HG02938 (cell line): Measurements from ENCODE around the gene OSBPL8.

ENCODE experiments used
- ATAC-seq: cut with Tn5 transposase; IDR thresholded peaks from one replicate; pipeline ENCODE4 v1.9.1; 2021; ENCODE audit warnings: mild to moderate bottlenecking, moderate library complexity; ENCODE audit not compliant: unreplicated experiment

The OSBPL8 gene

DNA sequence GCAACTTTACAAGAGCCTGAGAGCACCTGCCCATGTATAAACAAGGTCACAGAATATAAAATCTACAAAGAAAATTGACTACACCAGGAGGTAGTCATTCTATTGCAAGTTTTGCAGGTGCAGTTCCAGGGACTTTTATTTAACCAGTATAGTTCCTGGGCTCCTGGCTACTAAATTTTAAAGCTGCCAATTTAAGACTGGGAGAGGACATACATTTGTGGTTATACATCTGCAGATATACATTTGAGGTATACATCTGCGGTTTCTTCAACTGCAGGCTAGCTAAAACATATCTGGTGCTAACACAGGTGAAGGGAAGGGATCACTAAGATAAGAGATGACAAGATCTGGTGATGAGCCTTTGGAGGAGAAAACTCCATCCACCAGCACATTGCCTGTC lies 241.6 kb downstream of the OSBPL8 start:
- ATAC-seq: no peak

DNA sequence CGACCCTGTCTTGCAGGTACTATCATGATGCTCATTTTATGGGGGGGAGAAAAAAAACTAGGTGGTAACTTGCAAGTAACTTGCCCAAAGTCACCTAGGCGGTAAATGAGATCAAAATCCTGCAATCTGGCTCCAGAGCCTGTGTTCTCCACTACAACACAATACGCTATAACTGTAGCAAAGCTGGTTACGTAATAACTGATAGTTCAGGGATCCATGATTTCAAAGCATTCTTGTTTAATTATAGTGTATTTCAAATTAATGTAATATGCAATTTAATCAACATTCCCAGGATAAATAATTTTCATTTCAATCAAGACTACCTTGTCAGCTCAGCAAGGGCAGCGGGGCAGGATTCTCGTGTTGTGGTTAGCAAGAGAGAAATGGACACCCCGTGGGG lies 243.1 kb downstream of the OSBPL8 start:
- no peak for ATAC-seq

DNA sequence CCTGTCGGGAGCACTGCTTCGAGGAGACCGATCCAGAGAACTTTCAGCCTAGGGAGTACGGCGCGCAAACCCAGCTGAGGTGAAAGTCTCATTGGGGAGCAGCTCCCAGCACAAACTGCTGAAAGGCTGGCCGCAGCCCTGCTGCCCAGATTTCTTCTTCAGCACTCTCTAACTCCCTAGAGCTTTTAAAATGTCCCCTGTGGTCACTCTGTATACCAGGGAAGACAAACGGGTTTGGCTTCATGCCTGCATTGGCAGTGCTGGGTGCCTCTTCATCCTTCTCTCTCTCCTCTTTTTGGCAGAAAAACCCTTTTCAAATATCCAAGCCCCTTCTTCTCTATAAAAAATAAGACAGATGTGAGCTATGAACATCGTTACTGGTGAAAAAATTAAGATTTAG lies 246.3 kb downstream of the OSBPL8 start:
- ATAC-seq: no peak

DNA sequence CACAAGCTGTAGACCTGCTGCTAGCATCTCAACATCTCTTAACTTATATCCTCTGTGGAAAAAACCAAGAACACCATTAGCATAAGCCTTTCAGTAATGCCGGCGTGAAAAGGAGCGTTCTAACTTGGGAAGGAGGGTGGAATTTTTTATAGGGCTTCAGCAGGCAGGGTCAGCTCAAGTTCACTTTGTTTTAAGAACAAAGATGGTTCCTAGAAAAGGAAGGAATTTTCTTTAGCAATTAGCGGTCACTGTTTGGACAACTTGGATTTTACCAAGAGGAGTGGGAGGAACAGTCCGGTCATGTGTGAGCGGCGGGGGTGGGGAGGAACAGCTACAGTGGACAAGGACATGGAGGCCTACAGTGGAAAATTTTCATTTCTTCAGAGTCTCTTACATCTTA lies 247.3 kb downstream of the OSBPL8 start:
- ATAC-seq: no peak

DNA sequence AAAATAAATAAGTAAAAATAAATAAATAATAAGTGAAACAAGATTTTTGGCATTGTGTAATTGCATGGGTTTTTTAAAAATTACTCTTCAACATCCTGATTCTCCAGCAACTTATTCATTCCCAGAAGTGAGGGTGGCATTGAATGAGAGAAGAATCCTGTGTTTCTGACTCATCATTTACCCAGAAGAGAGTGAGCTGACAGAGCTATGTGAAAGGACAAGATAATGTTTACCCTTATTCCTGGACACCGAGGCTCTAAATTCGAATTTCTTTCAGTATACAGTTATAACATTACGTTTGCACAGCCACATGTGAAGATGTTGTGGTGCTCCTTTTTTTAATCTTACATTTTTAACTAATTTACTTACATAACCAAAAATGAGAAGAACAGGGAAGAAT lies 247.8 kb downstream of the OSBPL8 start:
- ATAC-seq: no peak

DNA sequence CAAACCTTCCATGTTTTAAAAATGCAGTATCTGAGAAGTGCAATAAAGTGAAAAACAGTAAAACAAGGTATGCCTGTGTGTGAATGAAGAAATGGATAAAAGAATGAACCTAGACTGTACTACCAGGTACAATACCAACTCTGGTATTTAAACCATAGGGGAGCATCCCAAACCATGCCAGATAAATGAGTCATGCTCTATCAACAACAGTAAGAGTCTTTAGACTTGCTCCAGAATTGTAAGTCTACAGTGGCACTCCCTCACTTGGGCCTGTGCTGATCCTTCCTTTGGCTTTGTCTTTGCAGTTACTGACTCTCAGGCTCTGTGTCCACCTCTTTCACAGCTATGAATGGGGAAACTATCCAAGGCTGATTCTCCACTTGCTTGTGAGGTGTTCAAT lies 249.5 kb downstream of the OSBPL8 start:
- ATAC-seq: no peak

DNA sequence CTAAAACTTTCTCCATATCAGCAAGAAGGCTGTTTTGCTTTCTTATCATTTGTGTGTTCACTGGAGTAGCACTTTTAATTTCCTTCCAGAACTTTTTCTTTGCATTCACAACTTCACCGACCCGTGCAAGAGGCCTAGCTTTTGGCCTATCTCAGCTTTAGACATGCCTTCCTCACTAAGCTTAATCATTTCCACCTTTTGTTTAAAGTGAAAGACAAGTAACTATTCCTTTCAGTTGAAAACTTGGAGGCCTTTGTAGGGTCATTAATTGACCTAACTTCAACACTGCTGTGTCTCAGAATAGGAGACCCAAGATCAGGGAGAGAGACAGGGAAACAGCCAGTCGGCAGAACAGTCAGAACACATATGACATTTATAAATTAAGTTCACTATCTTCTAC lies 250.7 kb downstream of the OSBPL8 start:
- ATAC-seq: no peak

DNA sequence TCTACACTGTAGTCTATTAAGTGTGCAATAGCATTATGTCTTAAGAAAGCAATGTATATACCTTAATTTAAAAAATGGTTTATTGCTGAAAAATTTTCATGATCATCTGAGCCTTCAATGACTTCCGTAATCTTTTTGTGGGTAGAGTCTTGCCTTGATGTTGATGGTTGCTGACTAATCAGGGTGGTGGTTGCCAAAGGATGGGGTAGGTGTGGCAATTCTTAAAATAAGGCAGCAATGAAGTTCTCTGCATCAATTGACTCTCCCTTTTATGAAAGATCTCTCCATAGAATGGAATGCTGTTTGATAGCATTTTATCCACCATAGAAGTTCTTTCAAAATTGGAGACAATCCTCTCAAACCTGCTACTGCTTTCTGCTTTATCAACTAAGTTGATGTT lies 252.5 kb downstream of the OSBPL8 start:
- no peak for ATAC-seq

DNA sequence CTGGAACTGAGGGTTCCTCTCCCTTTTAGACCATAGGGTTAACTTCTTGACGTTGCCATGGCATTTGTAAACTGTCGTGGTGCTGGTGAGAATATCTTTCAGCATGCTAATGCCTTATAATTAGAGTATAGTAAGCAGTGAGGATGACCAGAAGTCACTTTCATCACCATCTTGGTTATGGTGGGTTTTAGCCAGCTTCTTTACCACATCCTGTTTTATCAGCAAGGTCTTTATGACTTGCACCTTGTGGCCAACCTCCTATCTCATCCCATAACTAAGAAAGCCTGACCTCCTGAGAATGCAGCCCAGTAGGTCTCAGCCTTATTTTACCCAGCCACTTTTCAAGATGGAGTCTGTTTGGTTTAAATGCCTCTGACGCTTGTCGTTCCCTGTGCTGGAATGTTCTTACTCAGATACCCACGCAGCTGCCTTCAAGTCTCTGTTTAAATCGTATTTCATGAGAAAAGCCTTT lies 255.5 kb downstream of the OSBPL8 start:
- ATAC-seq: no peak

DNA sequence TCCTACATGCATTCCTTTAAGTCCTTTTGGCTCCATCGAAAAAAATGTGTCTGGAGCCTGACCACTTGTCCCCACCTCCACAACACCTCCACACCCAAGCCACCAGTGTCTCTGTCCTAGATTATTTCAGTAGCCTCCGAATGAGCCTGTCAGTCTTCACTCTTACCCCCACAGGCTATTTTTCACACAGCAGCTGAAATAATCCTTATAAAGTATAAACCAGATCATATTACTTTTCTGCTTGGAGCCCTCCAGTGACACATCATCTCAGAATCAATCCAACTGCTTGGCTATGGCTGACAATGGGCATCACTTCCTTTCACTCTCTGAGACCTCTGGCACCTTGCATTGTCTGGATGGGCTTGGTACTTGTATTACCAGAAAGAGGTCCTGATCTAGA lies 256.2 kb downstream of the OSBPL8 start:
- no peak for ATAC-seq
